ENCODE results near the gene CGB8.
"Not testable (repeated sequence)": the region's sequence is repeated elsewhere in the genome, so short reads cannot be mapped to it uniquely, and the experiment has no call there.

DNA sequence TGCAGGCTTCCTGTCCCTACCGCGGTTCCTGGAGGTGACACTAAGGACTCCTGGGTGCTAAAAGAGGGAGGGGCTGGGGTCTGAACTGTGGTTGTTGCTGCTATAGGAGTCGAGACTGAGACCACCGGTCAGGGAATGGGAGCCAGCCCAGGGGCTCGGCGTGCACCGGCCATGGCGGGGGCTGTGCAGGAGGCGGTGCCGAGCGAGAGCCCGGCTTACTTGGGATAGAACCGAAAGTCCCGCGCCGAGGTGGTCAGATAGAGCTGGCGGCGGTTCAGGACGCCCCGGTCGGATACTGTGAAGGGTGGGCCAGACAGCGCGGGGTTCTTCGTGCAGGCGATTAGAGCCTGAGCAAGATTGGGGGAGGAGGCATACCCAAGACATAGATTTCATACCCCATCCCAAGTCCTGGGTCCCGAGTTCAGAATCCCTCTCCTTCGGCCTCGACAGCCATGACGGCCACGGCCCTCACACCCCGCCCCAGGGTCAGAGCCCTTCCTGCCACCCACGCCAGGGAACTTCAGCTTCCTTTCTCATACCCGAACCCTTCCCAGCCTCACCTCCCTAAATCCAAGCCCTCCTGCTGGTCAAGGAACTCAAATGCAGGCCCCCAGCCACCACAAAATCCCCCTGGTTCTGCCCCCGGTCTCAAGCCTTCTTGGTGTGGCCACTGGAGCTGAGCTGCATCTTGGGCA is 8.1 kb upstream of the CGB8 start:
- TF ChIP-seq, protein P1, sequence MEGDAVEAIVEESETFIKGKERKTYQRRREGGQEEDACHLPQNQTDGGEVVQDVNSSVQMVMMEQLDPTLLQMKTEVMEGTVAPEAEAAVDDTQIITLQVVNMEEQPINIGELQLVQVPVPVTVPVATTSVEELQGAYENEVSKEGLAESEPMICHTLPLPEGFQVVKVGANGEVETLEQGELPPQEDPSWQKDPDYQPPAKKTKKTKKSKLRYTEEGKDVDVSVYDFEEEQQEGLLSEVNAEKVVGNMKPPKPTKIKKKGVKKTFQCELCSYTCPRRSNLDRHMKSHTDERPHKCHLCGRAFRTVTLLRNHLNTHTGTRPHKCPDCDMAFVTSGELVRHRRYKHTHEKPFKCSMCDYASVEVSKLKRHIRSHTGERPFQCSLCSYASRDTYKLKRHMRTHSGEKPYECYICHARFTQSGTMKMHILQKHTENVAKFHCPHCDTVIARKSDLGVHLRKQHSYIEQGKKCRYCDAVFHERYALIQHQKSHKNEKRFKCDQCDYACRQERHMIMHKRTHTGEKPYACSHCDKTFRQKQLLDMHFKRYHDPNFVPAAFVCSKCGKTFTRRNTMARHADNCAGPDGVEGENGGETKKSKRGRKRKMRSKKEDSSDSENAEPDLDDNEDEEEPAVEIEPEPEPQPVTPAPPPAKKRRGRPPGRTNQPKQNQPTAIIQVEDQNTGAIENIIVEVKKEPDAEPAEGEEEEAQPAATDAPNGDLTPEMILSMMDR (IDR thresholded peaks at IDR 0.05) = not testable (repeated sequence)
- TF ChIP-seq POLR2A (IDR thresholded peaks at IDR 0.05) = not testable (repeated sequence)
